Peyer's patch (tissue), 4 donors: Measurements from ENCODE around the gene NALCN. TPM values are rescaled to one million over a fixed set of nuclear protein-coding genes. Genes with fewer than 3 reads are reported as not detected.

Source experiments
- DNase-seq, 3 donors: peaks; one replicate each; pipeline ENCODE4 v3.0.0-alpha.2; 2017 to 2019
- H3K27ac ChIP-seq, 4 donors: fragments of 200-600 bp; sonication (generic); one replicate each; pipeline ENCODE4 v1.5.1; 2016 to 2019
- H3K27me3 ChIP-seq, 2 donors: fragments of 200-600 bp; sonication (generic); one replicate each; pipeline ENCODE4 v1.5.1; 2019
- H3K36me3 ChIP-seq, 3 donors: fragments of 200-600 bp; sonication (generic); one replicate each; pipeline ENCODE4 v1.5.1; 2016 to 2019
- H3K4me1 ChIP-seq, 4 donors: fragments of 200-600 bp; sonication (generic); one replicate each; pipeline ENCODE4 v1.5.1; 2016 to 2019
- H3K4me3 ChIP-seq, 4 donors: fragments of 200-600 bp; sonication (generic); 1 replicate in 3 of 4; 2 replicates in 1 of 4; pipeline ENCODE4 v1.5.1; 2016 to 2019; ENCODE audit warnings: mild to moderate bottlenecking in 1 of 4
- H3K9me3 ChIP-seq, 4 donors: fragments of 200-600 bp; sonication (generic); one replicate each; pipeline ENCODE4 v1.5.1; 2016 to 2019; ENCODE audit warnings: mild to moderate bottlenecking in 1 of 4
- POLR2A ChIP-seq, 2 donors: fragments of 450-650 bp; IDR thresholded peaks; one replicate each; pipeline ENCODE4 v1.5.1; 2017; ENCODE audit warnings: antibody characterized with exemption in 2 of 2, mild to moderate bottlenecking in 2 of 2, moderate library complexity in 2 of 2
- total RNA-seq, 4 donors: library from RNA; depleted of rRNA; stranded (reverse); fragments of >200 nt; gene quantifications; one replicate each; pipeline ENCODE4 v1.1.0, GENCODE V29; 2016
- TF ChIP-seq, protein P1 (sequence below), 6 experiments: fragments of 450-650 bp in 4 of 6; fragments of 200-600 bp in 2 of 6; sonication (generic) in 1 of 6; IDR thresholded peaks; one replicate each; pipeline ENCODE4 v1.5.1; 2017 to 2019; ENCODE audit warnings: antibody characterized with exemption in 6 of 6, mild to moderate bottlenecking in 3 of 6, moderate library complexity in 1 of 6

Gene NALCN
- total RNA-seq, 4 donors from 2014 or later: 0.13 to 0.18 TPM; not detected in 2

DNA sequence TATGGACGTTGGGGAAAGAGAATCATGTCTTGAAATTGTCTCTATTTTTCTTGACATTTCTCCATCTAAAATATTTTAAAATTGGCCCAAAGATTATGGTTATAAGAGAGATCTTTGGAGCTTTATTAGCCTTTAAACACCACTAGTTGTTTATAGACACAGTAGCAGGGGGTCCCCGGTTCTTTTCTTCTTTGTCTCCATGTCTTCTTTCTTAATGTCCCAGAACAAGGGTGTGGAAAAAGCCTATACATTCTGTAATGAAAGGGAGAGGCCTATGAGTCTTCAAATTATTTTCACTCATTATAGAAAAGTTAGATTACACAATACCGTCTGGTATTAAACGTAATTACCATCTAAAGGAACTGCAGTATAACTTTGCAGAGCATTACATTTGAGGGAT lies 300.0 kb downstream of the NALCN start:
- Histone ChIP-seq H3K4me1 (no peaks in the 10 kb centered on the region), H3K36me3 (no peaks in the 10 kb centered on the region), H3K27me3 (no peaks in the 10 kb centered on the region), H3K9me3 (no peaks in the 10 kb centered on the region), H3K4me3 (no peak overlapping the region), H3K27ac (no peak overlapping the region)
- DNase-seq: no peak
- TF ChIP-seq, protein P1, sequence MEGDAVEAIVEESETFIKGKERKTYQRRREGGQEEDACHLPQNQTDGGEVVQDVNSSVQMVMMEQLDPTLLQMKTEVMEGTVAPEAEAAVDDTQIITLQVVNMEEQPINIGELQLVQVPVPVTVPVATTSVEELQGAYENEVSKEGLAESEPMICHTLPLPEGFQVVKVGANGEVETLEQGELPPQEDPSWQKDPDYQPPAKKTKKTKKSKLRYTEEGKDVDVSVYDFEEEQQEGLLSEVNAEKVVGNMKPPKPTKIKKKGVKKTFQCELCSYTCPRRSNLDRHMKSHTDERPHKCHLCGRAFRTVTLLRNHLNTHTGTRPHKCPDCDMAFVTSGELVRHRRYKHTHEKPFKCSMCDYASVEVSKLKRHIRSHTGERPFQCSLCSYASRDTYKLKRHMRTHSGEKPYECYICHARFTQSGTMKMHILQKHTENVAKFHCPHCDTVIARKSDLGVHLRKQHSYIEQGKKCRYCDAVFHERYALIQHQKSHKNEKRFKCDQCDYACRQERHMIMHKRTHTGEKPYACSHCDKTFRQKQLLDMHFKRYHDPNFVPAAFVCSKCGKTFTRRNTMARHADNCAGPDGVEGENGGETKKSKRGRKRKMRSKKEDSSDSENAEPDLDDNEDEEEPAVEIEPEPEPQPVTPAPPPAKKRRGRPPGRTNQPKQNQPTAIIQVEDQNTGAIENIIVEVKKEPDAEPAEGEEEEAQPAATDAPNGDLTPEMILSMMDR (IDR thresholded peaks at IDR 0.05): no peak
- TF ChIP-seq POLR2A (IDR thresholded peaks at IDR 0.05): no peak

DNA sequence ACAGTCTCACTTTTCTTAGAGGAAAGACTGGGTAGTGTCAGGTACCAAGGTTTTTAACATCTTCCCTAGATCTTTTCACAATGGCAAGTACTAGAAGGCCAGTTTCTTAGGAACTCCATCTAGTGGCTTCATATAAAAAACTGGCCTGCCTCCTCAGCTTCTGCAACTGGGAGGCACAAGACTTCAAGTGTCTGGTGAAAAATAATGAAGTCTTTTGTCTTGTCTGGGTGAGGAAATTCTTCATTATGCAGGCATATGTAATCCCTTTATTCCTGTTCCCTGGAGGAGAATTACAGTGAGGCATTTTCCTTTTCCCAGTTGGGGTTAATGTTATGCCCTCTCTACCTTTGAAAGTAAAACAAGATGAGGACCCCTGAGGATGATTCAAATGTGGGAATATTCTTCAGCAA lies 300.5 kb downstream of the NALCN start:
- no peak for DNase-seq
- TF ChIP-seq, protein P1 (IDR thresholded peaks at IDR 0.05): no peak
- no peak for TF ChIP-seq POLR2A (IDR thresholded peaks at IDR 0.05)
- no peaks in the 10 kb centered on the region for H3K9me3 ChIP-seq
- no peaks in the 10 kb centered on the region for H3K4me1 ChIP-seq
- no peaks in the 10 kb centered on the region for H3K36me3 ChIP-seq
- no peak overlapping the region for H3K4me3 ChIP-seq
- H3K27ac ChIP-seq: no peak overlapping the region
- H3K27me3 ChIP-seq: no peaks in the 10 kb centered on the region

DNA sequence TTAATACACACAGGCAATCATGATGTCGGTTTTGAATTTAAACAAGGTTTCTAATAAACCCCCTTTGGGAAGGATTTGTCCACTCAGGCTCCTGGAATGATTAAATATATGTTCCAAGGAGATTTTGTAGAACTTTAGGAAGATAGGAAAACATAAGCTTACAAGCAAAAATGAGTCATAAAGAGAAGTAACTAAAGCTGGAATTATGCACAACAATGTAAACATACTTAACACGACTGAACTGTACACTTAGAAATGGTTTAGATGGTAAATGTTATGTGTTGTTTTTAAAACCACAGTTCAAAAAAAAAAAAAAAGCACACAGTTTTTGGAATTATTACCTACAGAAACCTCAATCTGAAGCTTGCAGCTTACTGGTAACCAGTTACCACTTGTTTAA lies 304.4 kb downstream of the NALCN start:
- Histone ChIP-seq H3K4me3 (no peak overlapping the region), H3K27me3 (no peaks in the 10 kb centered on the region), H3K4me1 (no peaks in the 10 kb centered on the region), H3K36me3 (no peaks in the 10 kb centered on the region), H3K27ac (no peak overlapping the region), H3K9me3 (no peaks in the 10 kb centered on the region)
- no peak for DNase-seq
- TF ChIP-seq, protein P1 (IDR thresholded peaks at IDR 0.05): no peak
- TF ChIP-seq POLR2A (IDR thresholded peaks at IDR 0.05): no peak

DNA sequence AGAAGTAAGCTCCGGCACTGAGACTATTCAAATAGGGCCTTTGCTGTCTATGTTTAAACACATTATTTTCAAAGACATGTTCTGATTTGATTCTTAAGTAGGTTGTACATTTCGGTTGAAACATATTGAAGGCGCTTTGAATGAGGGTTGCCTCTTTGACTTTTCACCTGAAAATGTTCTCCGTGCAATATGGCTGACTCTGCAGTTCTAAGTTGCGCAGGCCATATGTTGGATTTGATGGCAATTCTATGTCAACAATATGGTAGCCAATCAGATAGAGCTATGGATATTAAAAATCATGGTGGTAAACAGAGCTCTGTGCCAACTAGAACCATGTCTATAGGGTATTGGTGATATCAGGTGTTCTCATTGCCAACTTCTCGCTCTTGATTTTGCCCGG lies 307.3 kb downstream of the NALCN start:
- H3K4me3 ChIP-seq: no peak overlapping the region
- TF ChIP-seq, protein P1 (IDR thresholded peaks at IDR 0.05): no peak
- no peak for TF ChIP-seq POLR2A (IDR thresholded peaks at IDR 0.05)

DNA sequence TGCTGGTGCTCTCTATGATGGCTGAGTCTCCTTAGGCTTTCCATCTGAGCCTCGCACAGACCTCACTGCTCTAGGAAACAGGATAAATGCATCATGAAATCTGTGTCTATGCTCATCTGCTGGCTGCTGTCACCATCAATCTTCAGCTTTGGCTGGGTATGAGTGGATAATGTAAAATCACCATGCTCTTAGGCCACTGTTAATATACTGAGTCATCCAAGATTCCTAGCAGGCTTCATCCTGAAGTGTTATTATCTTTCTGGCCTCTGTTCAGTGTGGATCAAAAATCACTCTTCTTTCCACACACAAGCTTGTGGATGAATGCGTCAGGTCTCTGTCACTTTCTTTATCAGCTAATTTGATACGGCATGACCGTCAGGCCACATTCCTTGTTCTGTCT lies 317.4 kb downstream of the NALCN start:
- no peak for DNase-seq
- no peaks in the 10 kb centered on the region for H3K36me3 ChIP-seq
- H3K27me3 ChIP-seq: no peaks in the 10 kb centered on the region
- H3K9me3 ChIP-seq: no peaks in the 10 kb centered on the region
- no peaks in the 10 kb centered on the region for H3K4me1 ChIP-seq
- no peak overlapping the region for H3K4me3 ChIP-seq
- TF ChIP-seq POLR2A (IDR thresholded peaks at IDR 0.05): no peak
- TF ChIP-seq, protein P1 (IDR thresholded peaks at IDR 0.05): no peak
- no peak overlapping the region for H3K27ac ChIP-seq

More for the DNA sequence above, 307.3 kb downstream of the NALCN start:
- Histone ChIP-seq H3K9me3 (no peaks in the 10 kb centered on the region), H3K27me3 (no peaks in the 10 kb centered on the region), H3K4me1 (no peaks in the 10 kb centered on the region), H3K36me3 (no peaks in the 10 kb centered on the region), H3K27ac (no peak overlapping the region)
- no peak for DNase-seq

DNA sequence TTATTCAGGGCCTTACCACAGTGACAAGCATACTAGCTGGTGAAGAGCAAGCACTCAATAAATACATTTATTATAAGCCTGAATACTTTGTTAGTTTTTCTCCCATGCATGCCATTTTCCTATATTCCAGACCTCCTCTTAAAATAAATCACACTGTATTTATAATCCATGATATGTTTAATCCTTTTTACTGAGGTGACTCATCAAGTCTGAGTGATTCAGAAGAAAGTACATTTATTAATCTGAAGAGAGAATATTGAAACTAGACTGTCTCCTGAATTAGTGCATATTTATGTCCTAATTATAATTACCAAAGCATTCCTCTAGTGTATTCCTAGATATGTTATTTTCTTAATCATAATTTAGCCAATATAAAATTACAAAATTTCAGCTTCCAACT lies 323.3 kb downstream of the NALCN start:
- TF ChIP-seq, protein P1 (IDR thresholded peaks at IDR 0.05): no peak
- TF ChIP-seq POLR2A (IDR thresholded peaks at IDR 0.05): no peak
- Histone ChIP-seq H3K4me1 (no peaks in the 10 kb centered on the region), H3K4me3 (no peak overlapping the region), H3K36me3 (no peaks in the 10 kb centered on the region), H3K27ac (no peak overlapping the region), H3K27me3 (no peaks in the 10 kb centered on the region), H3K9me3 (no peaks in the 10 kb centered on the region)
- DNase-seq: no peak
